Smooth muscle cell (in vitro differentiated cells): Measurements from ENCODE around the gene ITGA6. TPM values are rescaled to one million over a fixed set of nuclear protein-coding genes. Genes with fewer than 3 reads are reported as not detected.

ENCODE experiments used
- DNase-seq: peaks from one replicate; lab custom pipeline; 2025; ENCODE audit not compliant: unreplicated experiment; lab: John Stamatoyannopoulos, UW
- H2AFZ ChIP-seq: fragments of 200-600 bp; sonication (generic); 2 replicates; pipeline ENCODE4 v1.6.0; 2016; ENCODE audit warnings: antibody characterized with exemption, low read depth, mild to moderate bottlenecking
- H3F3A ChIP-seq: fragments of 200-600 bp; sonication (generic); 2 replicates; pipeline ENCODE4 v1.6.0; 2017; ENCODE audit warnings: antibody characterized with exemption, low read depth
- H3K27ac ChIP-seq: fragments of 200-600 bp; sonication (generic); 2 replicates; pipeline ENCODE4 v1.5.1; 2016; ENCODE audit warnings: low read depth, mild to moderate bottlenecking
- H3K27me3 ChIP-seq: fragments of 200-600 bp; sonication (generic); 2 replicates; pipeline ENCODE4 v1.6.1; 2016; ENCODE audit warnings: low read depth, mild to moderate bottlenecking
- H3K36me3 ChIP-seq: fragments of 200-600 bp; sonication (generic); 2 replicates; pipeline ENCODE4 v1.5.1; 2016; ENCODE audit warnings: low read depth
- H3K4me1 ChIP-seq: fragments of 200-600 bp; sonication (generic); 2 replicates; pipeline ENCODE4 v1.5.1; 2016; ENCODE audit warnings: low read depth
- H3K4me2 ChIP-seq: fragments of 200-600 bp; sonication (generic); 2 replicates; pipeline ENCODE4 v1.6.0; 2016; ENCODE audit warnings: mild to moderate bottlenecking
- H3K4me3 ChIP-seq: fragments of 200-600 bp; sonication (generic); 2 replicates; pipeline ENCODE4 v1.5.1; 2016; ENCODE audit warnings: mild to moderate bottlenecking
- H3K79me2 ChIP-seq: fragments of 200-600 bp; sonication (generic); 2 replicates; pipeline ENCODE4 v1.6.0; 2016; ENCODE audit warnings: low read depth, mild to moderate bottlenecking
- H3K9ac ChIP-seq: fragments of 200-600 bp; sonication (generic); 2 replicates; pipeline ENCODE4 v1.6.0; 2016; ENCODE audit warnings: low read depth
- H3K9me3 ChIP-seq: fragments of 200-600 bp; sonication (generic); replicated peaks from 2 replicates; pipeline ENCODE4 v1.5.1; 2016; ENCODE audit warnings: low read depth
- H4K20me1 ChIP-seq: fragments of 200-600 bp; sonication (generic); 2 replicates; pipeline ENCODE4 v1.6.0; 2016; ENCODE audit warnings: low read depth
- CTCF ChIP-seq: fragments of 200-600 bp; sonication (generic); IDR thresholded peaks from 2 replicates; pipeline ENCODE4 v1.5.1; 2017; ENCODE audit warnings: borderline replicate concordance, mild to moderate bottlenecking, antibody characterized with exemption; ENCODE audit not compliant: insufficient read depth, poor library complexity, severe bottlenecking
- WGBS: methylation state at CpG from one replicate; pipeline ENCODE4 v1.1.7; 2016; ENCODE audit warnings: low lambda C conversion rate; 5-methylcytosine and 5-hydroxymethylcytosine counted together
- polyA plus RNA-seq: library from polyadenylated mRNA; unstranded; fragments of >200 nt; fragmentation: Nextera tagmentation; extraction: Ambion mirVana; gene quantifications from 2 replicates; pipeline ENCODE4 v1.2.1, GENCODE V29; 2016
- total RNA-seq: library from RNA; depleted of rRNA; stranded (reverse); fragments of >200 nt; gene quantifications from 2 replicates; pipeline ENCODE4 v1.2.3, GENCODE V29; 2014

ITGA6 gene
- total and polyA plus RNA-seq, 2 experiments from 2014 or later = 11.8 to 198 TPM

- H3K27me3 ChIP-seq = no peaks in the 10 kb centered on the region
- H3F3A ChIP-seq = no peaks in the 10 kb centered on the region
- no peak overlapping the region for H3K4me3 ChIP-seq
- no peaks in the 10 kb centered on the region for H3K36me3 ChIP-seq
- H4K20me1 ChIP-seq = no peaks in the 10 kb centered on the region
- no peaks in the 10 kb centered on the region for H3K79me2 ChIP-seq
- no peak overlapping the region for H3K4me2 ChIP-seq
- WGBS = 94% methylated on average over 5 of the region's 5 CpGs
- H3K4me1 ChIP-seq = no peaks in the 10 kb centered on the region
- TF ChIP-seq CTCF = no peak
- no peak for DNase-seq
- H3K9me3 ChIP-seq = no peaks in the 10 kb centered on the region
- no peak overlapping the region for H3K27ac ChIP-seq
- no peak overlapping the region for H3K9ac ChIP-seq
- H2AFZ ChIP-seq = no peak overlapping the region
Observed at GRCh38 chr2:172512810-172513523, 85.6 kb downstream of the ITGA6 start.

DNA sequence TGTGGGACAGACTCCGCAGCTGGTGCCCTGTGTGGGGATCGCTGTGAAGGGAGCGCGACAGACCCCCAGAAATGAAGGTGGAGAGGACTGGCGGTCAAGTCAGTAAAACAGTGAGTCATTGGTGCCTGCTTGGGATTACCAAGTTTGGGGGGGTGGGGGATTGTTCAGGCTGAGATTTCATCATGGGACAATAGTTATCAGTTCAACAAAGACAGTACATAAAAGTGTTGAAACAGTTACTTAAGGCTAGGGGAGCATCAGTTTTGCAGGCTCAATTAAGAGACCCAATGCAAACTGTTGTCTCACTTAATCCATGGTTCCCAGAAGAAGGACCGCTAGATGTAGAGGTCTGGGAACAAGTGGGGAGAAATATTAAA is 86.1 kb downstream of the ITGA6 start:
- 97% methylated on average over 6 of the region's 6 CpGs for WGBS
- H3K4me2 ChIP-seq = no peak overlapping the region
- no peak for DNase-seq

DNA sequence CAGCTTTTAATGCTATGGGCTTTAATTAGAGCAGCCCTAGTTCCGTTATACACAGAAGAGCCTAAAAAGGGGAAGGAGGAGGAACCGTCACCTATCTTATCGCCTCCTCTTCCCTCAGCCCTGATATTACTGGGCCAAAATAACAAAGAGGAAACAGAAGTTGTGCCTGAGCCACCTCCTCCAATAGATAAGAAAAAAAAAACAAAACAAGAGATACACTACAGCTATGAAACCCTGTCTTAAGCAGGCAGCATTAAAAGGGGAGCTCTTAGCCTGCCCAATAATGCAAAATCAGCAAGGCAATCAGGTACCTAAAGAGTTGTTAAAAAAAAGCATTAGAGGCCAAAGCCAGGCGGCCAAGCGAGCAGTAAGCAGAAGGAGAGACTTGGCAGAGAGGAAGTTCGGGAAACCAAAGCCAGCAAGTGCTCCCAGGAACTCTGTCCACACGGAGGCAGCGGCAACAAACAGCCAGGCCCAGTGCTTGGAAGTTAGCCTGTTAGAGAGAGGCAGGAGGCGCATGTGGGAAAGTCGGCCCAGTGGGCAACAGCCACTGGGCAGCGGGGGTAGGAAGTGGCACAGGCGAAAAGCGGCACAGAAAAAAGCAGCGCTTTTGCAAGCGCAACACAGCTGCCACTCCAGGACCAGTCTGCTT is 86.7 kb downstream of the ITGA6 start:
- Histone ChIP-seq H3K4me1 (no peaks in the 10 kb centered on the region), H3K27me3 (no peaks in the 10 kb centered on the region), H2AFZ (no peak overlapping the region), H3K9me3 (no peaks in the 10 kb centered on the region), H3K4me2 (no peak overlapping the region), H3K4me3 (no peak overlapping the region), H4K20me1 (no peaks in the 10 kb centered on the region), H3K36me3 (no peaks in the 10 kb centered on the region), H3F3A (no peaks in the 10 kb centered on the region), H3K79me2 (no peaks in the 10 kb centered on the region), H3K9ac (no peak overlapping the region), H3K27ac (no peak overlapping the region)
- no peak for TF ChIP-seq CTCF
- 94% methylated on average over 15 of the region's 15 CpGs for WGBS
- no peak for DNase-seq

More for the DNA sequence above, 86.1 kb downstream of the ITGA6 start:
- Histone ChIP-seq H3K4me3 (no peak overlapping the region), H3K9me3 (no peaks in the 10 kb centered on the region), H3K4me1 (no peaks in the 10 kb centered on the region), H3K27me3 (no peaks in the 10 kb centered on the region), H3K36me3 (no peaks in the 10 kb centered on the region), H4K20me1 (no peaks in the 10 kb centered on the region), H3K79me2 (no peaks in the 10 kb centered on the region), H3K27ac (no peak overlapping the region), H2AFZ (no peak overlapping the region), H3K9ac (no peak overlapping the region), H3F3A (no peaks in the 10 kb centered on the region)
- no peak for TF ChIP-seq CTCF
